Renal cortex interstitium (tissue), 11 donors: ENCODE measurements around the gene FBXO3. TPM values are rescaled to one million over a fixed set of nuclear protein-coding genes. Genes with fewer than 3 reads are reported as not detected.
"Not testable (repeated sequence)": the region's sequence is repeated elsewhere in the genome, so short reads cannot be mapped to it uniquely, and the experiment has no call there.

Experiments
- DNase-seq, 11 donors: peaks; one replicate each; pipeline ENCODE4 v3.0.0-alpha.2; 2013; ENCODE audit warnings: low read depth in 9 of 11, low spot score in 4 of 11; ENCODE audit errors: extremely low read depth in 1 of 11
- polyA plus RNA-seq, 3 donors: library from polyadenylated mRNA; unstranded; fragments of 120-200 nt; gene quantifications; one replicate each; pipeline ENCODE4 v1.2.1, GENCODE V29; 2013; ENCODE audit not compliant: insufficient read length in 3 of 3

Gene FBXO3
- polyA plus RNA-seq, 3 donors, result 52.0 to 65.8 (median 54.3) TPM

DNA sequence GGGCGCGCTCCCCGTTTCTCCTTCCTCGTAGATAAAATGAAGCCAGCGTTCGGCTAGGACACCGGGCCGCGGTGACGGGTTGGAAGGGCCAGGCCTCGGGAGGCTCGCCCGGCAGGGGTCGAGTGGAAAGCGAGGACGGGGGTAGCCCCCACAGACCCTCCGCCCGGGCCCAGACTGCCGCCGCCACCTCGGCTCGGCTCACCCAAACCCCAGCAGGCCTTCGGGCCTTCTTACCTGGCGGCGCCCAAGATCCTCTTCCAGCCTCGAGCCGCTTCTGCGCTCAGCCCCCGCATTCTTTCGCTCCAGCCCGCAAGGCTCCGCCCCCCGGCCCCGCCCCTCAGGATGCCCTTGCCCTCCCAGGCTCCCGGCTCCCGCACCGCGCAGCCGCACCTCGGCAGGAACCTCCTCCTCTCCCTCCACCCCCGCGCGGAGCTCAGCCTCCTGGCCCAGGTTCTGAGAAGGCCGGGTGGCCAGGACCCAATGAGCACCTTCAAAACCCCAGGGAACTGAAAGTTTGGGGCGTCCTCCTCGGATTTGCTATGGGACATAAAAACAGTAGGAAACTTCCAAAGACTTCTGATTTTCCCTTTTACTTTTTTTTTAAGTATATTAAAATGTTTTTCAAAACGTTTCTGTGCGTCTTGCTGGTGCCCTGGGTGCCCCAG lies 38.0 kb downstream of the FBXO3 start, which contains the start of gene CD59:
Gene CD59 (minus strand): TSS at position 276 of the 665 bp plus-strand sequence. CDS start 13,978 bp downstream, outside the sequence.
- peak; percentile 70 to 91 (median 87) for DNase-seq

DNA sequence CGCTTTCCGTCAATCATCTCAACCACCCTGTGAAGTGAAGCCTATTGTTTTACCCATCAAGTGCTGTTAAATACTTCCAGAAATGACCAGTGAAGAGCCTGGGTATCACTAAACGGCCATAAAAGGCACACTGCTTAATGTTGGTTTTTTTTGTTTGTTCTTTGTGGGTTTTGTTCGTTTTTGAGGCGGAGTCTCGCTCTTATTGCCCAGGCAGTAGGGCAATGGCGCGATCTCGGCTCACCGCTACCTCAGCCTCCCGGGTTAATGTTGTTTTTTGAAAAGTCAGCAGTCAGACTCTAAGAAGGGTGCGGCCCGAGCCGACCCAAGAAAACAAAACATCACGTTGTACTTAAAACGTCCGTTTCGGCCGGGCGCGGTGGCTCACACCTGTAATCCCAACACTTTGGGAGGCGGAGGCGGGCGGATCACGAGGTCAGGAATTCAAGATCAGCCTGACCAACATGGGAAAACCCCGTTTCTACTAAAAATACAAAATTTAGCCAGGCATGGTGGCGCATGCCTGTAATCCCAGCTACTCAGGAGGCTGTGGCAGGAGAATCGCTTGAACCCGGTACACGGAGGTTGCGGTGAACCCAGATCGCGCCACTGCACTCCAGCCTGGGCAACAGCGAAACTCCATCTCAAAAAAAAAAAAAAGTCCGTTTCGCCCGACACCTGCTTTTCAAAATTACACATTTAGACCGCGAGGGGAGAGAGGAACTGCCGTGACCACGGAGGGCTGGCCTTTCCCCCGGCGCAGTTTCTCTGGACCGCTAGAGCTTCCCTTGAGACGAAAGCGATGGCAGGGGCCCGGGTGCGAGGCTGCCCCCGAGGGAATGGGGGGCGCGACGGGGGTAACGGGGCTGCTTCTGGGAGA lies 38.8 kb downstream of the FBXO3 start:
- DNase-seq, result peak in 2 of 11 donors; percentile 40 to 46

DNA sequence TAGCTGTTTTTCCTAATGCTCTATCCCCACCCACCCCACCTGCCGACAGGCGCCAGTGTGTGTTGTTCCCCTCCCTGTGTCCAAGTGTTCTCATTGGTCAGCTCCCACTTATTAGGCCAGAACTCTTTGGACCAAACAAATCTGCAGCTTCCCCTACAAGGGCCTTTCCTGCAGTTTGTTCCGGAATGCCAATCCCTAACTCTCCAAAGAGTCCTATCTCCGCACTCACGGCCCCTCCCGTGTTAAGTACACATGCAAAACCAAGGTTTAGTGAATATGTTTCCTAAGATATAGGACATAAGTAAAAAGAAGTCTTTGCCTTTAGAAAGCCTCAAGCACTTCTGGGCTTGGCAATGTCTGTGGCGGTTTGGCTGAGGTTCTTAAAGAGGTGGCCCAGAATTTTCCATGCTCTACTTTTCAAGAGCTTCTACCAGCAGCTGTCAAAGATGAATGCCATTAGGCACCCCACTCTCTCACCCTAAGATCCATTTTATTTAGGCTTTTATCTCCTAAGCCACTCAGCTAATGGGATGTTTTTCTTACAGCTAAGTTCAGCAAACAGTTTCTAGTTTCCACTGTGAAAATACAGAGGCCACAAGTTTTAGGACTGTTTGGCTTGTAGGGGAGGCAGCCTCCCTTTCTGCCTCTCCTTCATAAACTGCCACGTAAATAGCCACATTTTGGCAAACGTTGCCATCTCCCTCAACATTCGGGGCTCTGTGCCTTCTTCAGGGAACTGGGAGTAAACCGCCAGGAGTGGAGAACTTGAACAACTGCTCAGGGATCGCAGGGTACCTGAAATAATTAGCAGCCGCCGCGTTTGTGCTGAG lies 39.7 kb downstream of the FBXO3 start:
- DNase-seq, result no peak

DNA sequence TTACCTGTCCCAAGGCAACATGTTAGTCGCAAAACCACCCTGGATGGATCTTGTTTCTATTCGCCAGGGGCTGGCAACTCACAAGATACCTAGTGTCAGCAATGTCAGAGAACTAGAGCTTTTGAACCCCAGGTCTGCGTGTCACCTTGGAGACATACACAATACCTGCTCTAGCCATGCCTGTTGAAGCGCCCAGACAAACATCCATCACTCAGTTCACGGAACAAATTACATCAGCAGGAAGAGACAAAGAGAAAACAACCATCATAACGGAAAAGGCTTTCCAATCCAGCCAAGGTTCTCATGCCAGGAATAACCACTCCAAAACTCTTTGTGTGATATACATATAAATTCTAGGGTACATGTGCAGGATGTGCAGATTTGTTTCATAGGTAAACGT lies 40.3 kb downstream of the FBXO3 start:
- no peak for DNase-seq

DNA sequence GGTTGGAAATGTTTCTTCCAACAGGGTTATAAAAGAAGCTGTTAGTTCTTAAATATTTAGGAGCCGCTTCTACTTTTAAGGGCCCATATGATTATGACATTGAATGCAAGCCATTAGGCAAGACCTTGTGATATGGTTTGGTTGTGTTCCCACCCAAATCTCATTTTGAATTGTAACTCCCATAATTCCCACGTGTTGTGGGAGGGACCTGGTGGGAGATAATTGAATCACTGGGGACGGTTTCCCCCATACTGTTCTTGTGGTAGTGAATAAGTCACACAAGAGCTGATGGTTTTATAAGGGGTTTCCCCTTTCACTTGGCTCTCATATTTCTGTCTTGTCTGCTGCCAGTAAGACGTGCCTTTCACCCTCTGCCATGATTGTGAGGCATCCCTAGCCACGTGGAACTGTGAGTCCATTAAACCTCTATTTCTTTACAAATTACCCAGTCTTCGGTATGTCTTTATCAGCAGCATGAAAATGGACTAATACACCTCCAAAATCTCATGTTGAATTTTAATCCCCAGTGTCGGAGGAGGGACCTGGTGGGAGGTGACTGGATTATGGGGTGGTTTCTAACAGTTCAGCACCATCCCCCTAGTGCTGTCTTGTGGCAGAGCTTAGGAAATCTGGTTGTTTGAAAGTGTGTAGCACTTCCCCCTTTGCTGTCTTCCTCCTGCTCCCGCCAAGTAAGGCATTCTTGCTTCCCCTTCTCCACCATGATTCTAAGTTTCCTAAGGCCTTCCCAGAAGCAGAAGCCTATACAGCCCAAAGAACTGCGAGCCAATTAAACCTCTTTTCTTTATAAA lies 42.4 kb downstream of the FBXO3 start:
- no peak for DNase-seq

DNA sequence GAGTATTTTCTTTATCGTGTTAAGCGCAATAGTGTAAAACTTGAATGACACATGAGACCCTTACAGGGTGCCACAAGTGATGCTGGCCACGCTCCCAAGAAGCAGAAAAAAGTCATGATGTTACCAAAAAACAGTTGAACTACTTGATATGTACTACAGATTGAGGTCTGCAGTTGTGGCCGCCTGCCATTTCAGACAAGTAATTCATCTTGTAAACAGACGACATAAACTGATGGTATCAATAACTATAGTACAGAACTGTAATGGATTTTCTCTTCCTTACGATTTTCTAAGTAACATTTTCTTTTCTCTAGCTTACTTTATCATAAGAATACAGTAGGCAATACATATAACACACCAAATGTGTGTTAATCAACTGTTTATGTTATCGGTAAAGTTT lies 43.6 kb downstream of the FBXO3 start:
- DNase-seq, result no peak

DNA sequence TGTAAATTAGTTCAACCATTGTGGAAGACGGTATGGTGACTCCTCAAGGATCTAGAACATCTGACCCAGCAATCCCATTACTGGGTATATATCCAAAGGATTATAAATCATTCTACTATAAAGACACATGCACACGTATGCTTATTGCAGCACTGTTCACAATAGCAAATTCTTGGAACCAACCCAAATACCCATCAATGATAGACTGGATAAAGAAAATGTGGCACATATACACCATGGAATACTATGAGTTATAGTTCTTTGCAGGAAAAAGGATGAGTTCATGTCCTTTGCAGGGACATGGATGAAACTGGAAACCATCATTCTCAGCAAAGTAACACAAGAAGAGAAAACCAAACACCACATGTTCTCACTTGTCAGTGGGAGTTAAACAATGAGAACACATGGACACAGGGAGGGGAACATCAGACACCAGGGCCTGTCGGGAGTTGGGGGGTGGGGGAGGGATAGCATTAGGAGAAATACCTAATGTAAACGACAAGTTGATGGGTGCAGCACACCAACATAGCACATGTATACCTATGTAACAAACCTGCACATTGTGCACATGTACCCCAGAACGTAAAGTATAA lies 45.2 kb downstream of the FBXO3 start:
- DNase-seq, result not testable (repeated sequence)

DNA sequence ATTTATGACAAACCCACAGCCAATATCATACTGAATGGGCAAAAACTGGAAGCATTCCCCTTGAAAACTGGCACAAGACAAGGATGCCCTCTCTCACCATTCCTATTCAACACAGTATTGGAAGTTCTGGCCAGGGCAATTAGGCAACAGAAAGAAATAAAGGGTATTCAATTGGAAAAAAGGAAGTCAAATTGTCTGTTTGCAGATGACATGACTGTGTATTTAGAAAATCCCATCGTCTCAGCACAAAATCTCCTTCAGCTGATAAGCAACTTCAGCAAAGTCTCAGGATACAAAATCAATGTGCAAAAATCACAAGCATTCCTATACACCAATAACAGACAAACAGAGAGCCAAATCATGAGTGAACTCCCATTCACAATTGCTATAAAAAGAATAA lies 46.8 kb downstream of the FBXO3 start:
- not testable (repeated sequence) for DNase-seq

DNA sequence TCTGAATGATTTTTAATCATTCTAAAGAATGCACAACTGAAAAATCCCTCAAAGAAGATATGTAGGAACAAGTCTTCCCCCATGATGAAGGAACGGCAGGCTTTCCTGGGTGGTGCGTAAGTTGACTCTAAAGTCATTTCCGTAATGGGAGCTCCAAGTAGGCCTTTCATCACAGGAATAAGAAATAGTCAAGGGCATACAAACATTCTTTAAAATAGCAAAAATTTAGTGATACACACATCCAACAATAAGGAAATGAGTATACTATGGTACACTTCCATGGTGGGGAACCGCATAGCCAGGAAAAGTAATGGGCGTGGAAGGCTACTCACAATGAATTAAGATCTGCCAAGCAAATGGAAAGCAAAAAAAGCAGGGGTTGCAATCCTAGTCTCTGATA lies 48.8 kb downstream of the FBXO3 start:
- DNase-seq, result no peak

DNA sequence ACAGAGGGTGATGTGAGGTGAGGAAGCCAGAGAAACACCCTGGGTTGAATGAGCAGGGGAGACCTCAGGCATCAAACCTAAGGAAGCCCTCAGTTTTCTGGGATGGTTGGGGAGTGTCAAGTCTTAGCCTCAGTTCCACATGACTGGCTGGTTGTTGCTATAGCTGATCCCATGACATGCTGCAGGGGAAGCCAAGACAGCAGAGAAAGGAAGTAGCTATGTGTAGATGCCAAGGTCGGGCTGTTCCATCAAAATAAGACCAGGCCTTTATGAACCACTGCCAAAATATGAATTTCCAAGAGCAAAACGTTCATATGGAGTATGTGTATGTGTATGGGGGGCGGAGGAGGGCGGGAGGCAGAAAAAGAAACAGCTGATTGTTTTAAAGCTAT lies 49.7 kb downstream of the FBXO3 start:
- DNase-seq, result no peak

DNA sequence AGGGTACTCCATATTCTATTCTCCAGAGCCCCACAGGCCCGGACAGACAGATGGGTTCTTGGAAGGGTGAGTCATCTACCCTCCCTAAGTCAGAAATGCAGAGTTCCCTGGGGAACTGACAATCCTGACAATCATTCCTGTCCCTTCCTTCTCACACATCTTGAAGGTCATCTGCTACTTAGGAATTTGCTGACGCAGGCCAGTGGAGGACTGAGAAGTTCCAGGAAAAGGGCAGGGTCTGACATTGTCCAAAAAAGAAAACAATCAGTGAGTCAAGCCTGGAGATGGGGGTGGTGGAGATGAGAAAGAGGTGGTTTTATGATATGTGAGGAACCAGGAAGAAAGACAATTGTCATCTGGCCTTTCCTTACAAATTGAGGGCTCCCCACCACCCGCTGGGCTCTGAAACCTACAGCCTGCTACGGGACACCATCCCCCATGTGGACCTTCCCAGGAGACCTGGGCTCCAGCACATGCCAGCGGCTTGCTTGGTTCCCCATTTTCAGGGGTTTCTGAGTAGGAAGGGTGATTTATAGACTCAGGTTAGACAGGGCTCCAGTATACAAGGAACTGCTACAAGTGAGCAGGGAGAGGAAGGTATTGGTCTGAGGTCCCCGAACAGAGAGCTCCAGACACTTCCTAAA lies 51.0 kb downstream of the FBXO3 start:
- DNase-seq, result no peak

DNA sequence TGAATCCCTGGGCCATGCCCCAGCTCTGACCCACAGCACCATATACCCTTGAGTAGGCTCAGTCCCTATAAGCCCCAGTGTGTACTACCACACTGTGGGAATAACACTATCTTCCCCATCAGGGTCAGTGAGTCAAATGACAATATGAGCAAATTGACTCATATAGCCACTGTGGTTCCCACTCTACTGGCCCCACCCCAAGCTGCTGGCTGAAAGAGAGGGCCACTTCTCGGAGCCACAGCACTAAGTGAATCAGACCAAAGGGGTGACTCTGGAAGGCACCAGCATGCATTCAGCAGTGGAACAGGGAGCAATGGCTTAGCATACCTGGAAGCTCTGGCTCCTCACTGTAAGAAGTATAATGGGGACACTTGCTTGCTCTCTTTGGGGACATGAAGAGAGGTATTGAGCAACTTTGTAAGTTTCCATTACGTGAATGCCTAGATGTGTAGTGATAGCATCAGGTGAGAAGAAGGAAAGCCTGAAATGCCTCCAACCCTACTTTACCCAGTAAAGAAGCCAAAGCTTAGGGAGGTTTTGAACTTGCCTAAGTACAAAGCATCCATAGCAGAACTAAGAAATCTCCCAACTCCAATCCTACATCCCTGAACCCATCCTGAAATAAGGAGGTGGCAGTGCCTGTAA lies 51.6 kb downstream of the FBXO3 start:
- DNase-seq, result no peak

DNA sequence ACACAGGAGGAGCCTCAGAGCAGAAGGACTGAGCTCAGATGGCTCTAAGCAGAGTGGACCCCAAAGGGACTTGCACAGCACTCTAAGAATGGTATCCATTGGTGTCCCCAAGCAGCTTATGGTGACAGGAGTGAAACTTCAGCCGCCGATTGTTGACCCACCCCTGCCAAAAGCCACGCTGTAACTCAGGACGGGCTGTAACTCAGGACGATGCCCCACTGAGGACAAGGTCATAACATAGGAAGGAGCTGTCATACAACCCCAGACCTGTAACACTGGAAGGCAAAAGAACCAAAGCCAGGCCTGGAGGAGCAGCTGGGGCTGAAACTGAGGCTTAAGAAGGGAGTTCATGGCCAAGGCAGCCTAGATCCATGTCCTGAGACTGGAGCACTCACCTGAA lies 52.3 kb downstream of the FBXO3 start:
- DNase-seq, result no peak

DNA sequence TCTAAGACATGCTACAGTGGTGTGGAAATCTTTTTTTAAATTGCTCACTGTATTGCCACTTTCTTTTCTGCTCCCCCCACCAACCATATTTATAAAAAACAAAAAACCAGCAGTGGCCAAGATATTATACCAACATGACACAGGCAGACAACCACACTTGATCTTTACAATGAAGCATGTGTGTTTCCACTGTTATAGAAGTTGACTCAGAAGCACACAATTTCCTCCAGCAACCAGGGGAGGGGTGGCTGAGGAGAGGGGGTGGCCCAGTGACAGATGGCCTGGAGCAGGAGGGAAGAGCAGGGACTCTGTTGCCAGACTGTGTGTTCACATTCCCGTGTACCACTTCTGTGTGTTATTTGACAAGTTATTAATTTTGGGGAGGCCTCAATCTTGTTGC lies 52.9 kb downstream of the FBXO3 start:
- DNase-seq, result no peak

DNA sequence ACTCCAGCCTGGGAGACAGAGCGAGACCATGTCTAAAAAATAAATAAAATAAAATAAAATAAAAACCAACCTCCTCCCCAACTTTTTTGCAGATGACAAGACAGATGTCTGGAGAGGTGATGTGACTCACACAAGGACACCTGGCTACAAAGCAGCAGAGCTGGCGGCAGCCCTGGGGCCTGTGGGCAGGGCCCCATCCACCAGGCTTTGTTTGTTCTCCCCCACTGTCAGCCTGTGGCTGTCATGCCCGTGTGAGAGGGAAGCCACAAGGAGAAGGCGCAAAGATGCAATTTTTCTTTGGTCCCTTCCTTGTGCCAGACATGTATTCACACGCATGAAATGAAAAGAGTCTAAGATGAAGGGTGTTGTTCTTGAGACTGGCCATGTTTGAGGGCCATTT lies 54.7 kb downstream of the FBXO3 start:
- DNase-seq, result no peak

DNA sequence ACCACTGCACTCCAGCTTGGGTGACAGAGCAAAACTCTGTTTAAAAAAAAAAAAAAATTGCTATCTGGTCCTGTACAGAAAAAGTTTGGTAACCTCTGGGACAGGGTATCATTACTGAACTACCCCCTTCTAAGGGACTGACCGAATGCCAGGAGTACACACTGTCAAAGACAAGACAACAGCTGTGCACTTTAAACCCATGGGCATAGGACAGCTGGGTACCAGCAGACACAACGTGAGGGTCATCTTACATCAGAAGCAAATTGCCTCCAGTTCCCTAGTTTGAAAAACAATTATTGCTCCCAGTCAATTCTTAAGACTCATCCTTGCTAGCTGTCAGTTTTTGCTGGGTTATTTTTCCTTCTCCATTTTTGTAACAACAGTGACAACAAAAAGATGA lies 55.9 kb downstream of the FBXO3 start:
- DNase-seq, result no peak

DNA sequence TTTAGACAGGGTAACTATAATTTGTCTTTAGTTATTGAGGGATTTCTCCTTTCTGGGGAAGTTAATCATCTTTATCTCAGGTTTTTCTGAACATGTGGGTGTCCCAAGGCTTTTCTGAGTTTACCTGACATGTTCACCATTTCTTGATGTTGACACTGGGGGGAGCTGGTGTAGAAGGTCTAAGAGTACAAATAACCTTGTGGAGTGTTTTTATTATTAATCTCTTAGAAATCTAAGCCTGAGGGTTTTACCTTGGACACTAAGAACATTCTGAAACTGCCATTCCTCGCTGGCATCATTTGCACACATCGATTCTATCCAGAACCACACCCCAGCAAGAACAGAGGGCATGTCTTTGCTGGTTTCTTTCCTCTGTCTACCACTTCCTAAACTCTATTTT lies 58.1 kb downstream of the FBXO3 start:
- no peak for DNase-seq
